Neutrophil (primary cell): ENCODE data around the gene CC2D2B.
"Not testable (repeated sequence)": the region's sequence is repeated elsewhere in the genome, so short reads cannot be mapped to it uniquely, and the experiment has no call there.

Source experiments
- H3K27ac ChIP-seq: fragments of 200-600 bp; sonication (generic); 2 replicates; pipeline ENCODE4 v1.5.1; 2016; ENCODE audit warnings: mild to moderate bottlenecking, moderate library complexity
- H3K27me3 ChIP-seq: fragments of 200-600 bp; sonication (generic); 2 replicates; pipeline ENCODE4 v1.6.0; 2016; ENCODE audit warnings: mild to moderate bottlenecking
- H3K36me3 ChIP-seq: fragments of 200-600 bp; sonication (generic); 2 replicates; pipeline ENCODE4 v1.5.1; 2017
- H3K4me1 ChIP-seq, 2 experiments: fragments of 200-600 bp in 1 of 2; sonication (generic) in 1 of 2; 1 replicate in 1 of 2; 2 replicates in 1 of 2; pipeline versions ENCODE4 v1.5.1 to v1.6.1; 2013 to 2016; ENCODE audit warnings: low read depth in 1 of 2, low read length in 1 of 2, mild to moderate bottlenecking in 1 of 2, moderate library complexity in 1 of 2; ENCODE audit not compliant: control insufficient read depth in 1 of 2, insufficient read depth in 1 of 2
- H3K4me3 ChIP-seq, 2 experiments: fragments of 200-600 bp in 1 of 2; sonication (generic) in 1 of 2; 1 replicate in 1 of 2; 2 replicates in 1 of 2; pipeline ENCODE4 v1.5.1; 2013 to 2016; ENCODE audit warnings: low read depth in 1 of 2, low read length in 1 of 2, mild to moderate bottlenecking in 1 of 2, moderate library complexity in 1 of 2
- H3K9me3 ChIP-seq: fragments of 200-600 bp; sonication (generic); 2 replicates; pipeline ENCODE4 v1.5.1; 2016
- CTCF ChIP-seq: fragments of 200-600 bp; sonication (generic); IDR thresholded peaks from 2 replicates; pipeline ENCODE4 v1.5.1; 2016; ENCODE audit warnings: antibody characterized with exemption

CC2D2B gene

GRCh38 chr10:95889830-95890229 lies 17.9 kb upstream of the CC2D2B start:
- no peaks in the 10 kb centered on the region for H3K4me1 ChIP-seq
- peaks cover 6% of the 10 kb centered on the region for H3K36me3 ChIP-seq
- no peak overlapping the region for H3K27ac ChIP-seq
- no peaks in the 10 kb centered on the region for H3K9me3 ChIP-seq
- H3K4me3 ChIP-seq, result no peak overlapping the region
- TF ChIP-seq CTCF, result no peak
- no peaks in the 10 kb centered on the region for H3K27me3 ChIP-seq

- TF ChIP-seq CTCF, result no peak
- no peaks in the 10 kb centered on the region for H3K9me3 ChIP-seq
- H3K36me3 ChIP-seq, result no peaks in the 10 kb centered on the region
- H3K27me3 ChIP-seq, result no peaks in the 10 kb centered on the region
- H3K4me3 ChIP-seq, result no peak overlapping the region
- H3K27ac ChIP-seq, result peak overlapping the region; percentile 35
- peaks cover 3 to 9% of the 10 kb centered on the region in 2 experiments for H3K4me1 ChIP-seq
These were observed 11.5 kb upstream of the CC2D2B start for GRCh38 chr10:95896071-95896850.

GRCh38 chr10:95905897-95906580 lies 1.7 kb upstream of the CC2D2B start:
- H3K36me3 ChIP-seq, H3K27me3 ChIP-seq, H3K4me3 ChIP-seq, H3K27ac ChIP-seq, H3K9me3 ChIP-seq: not testable (repeated sequence)
- H3K4me1 ChIP-seq, result peaks cover 10 to 16% of the 10 kb centered on the region in 2 experiments

GRCh38 chr10:95906677-95907455 lies 909 bp upstream of the CC2D2B start:
- Histone ChIP-seq H3K4me1 (peaks cover 10 to 16% of the 10 kb centered on the region in 2 experiments), H3K36me3 (no peaks in the 10 kb centered on the region), H3K27me3 (peaks cover 5% of the 10 kb centered on the region), H3K27ac (no peak overlapping the region), H3K4me3 (peak overlapping the region; percentile 65 to 74), H3K9me3 (no peaks in the 10 kb centered on the region)
- no peak for TF ChIP-seq CTCF

GRCh38 chr10:95908450-95908849 lies 675 bp downstream of the CC2D2B start:
- Histone ChIP-seq H3K9me3 (no peaks in the 10 kb centered on the region), H3K4me3 (no peak overlapping the region), H3K4me1 (peaks cover 10 to 16% of the 10 kb centered on the region in 2 experiments), H3K27me3 (peaks cover 5% of the 10 kb centered on the region), H3K36me3 (no peaks in the 10 kb centered on the region), H3K27ac (no peak overlapping the region)
- TF ChIP-seq CTCF, result no peak
